ENCODE measurements around the gene IRF2BP1.

Gene IRF2BP1

GRCh38 chr19:45860359-45861259 lies 25.3 kb downstream of the IRF2BP1 start:
- no peak for DNase-seq (ENCODE audit: low read depth)

GRCh38 chr19:45854167-45854778 lies 31.7 kb downstream of the IRF2BP1 start:
- DNase-seq (ENCODE audit: low read depth) = no peak

GRCh38 chr19:45852983-45853382 lies 33.0 kb downstream of the IRF2BP1 start:
- no peak for DNase-seq (ENCODE audit: low read depth)

GRCh38 chr19:45852145-45852750 lies 33.7 kb downstream of the IRF2BP1 start:
- DNase-seq (ENCODE audit: low read depth) = no peak

GRCh38 chr19:45848922-45849321 lies 37.0 kb downstream of the IRF2BP1 start:
- no peak for DNase-seq (ENCODE audit: low read depth)

GRCh38 chr19:45847663-45848062 lies 38.3 kb downstream of the IRF2BP1 start:
- no peak for DNase-seq (ENCODE audit: low read depth)

GRCh38 chr19:45842198-45842597 lies 43.7 kb downstream of the IRF2BP1 start:
- no peak for DNase-seq (ENCODE audit: low read depth)

GRCh38 chr19:45834970-45835369 lies 51.0 kb downstream of the IRF2BP1 start:
- no peak for DNase-seq (ENCODE audit: low read depth)
